OCI-LY3 (cell line): Measurements from ENCODE around the gene DNASE1L2.

ENCODE experiments used
- H2AFZ ChIP-seq: fragments of 200-600, 300-600 bp; shearing (Covaris generic); 2 replicates; pipeline ENCODE4 v1.6.0; 2014; ENCODE audit warnings: antibody characterized with exemption, low read depth, low read length
- H3K27ac ChIP-seq: fragments of 200-600, 300-600 bp; sonication (generic); 2 replicates; pipeline ENCODE4 v1.5.1; 2014; ENCODE audit warnings: mild to moderate bottlenecking, low read length, moderate library complexity, mixed read lengths
- H3K27me3 ChIP-seq: fragments of 200-600, 300-600 bp; sonication (generic); 2 replicates; pipeline ENCODE4 v1.6.1; 2014; ENCODE audit warnings: low read depth, low read length, mixed read lengths
- H3K36me3 ChIP-seq: fragments of 200-600, 300-600 bp; sonication (generic); replicated peaks from 2 replicates; pipeline ENCODE3; 2014; ENCODE audit warnings: low read depth, low read length, mixed read lengths
- H3K4me1 ChIP-seq: fragments of 300-600, 200-600 bp; sonication (generic); 2 replicates; pipeline ENCODE4 v1.6.1; 2014; ENCODE audit warnings: low read length, mixed read lengths
- H3K4me2 ChIP-seq: fragments of 200-600, 300-600 bp; sonication (generic); 2 replicates; pipeline ENCODE4 v1.6.1; 2014; ENCODE audit warnings: low read length, mixed read lengths
- H3K4me3 ChIP-seq: fragments of 300-600, 200-600 bp; sonication (generic); 2 replicates; pipeline ENCODE4 v1.5.1; 2014; ENCODE audit warnings: antibody characterized with exemption, mild to moderate bottlenecking, low read length, moderate library complexity
- H3K79me2 ChIP-seq: fragments of 300-600, 200-600 bp; shearing (Covaris generic); 2 replicates; pipeline ENCODE4 v1.6.1; 2014; ENCODE audit warnings: mild to moderate bottlenecking, low read length, mixed read lengths
- H3K9ac ChIP-seq: fragments of 300-600, 200-600 bp; shearing (Covaris generic); 2 replicates; pipeline ENCODE4 v1.6.0; 2014; ENCODE audit warnings: mild to moderate bottlenecking, low read length, moderate library complexity
- H3K9me3 ChIP-seq: fragments of 200-600, 300-600 bp; shearing (Covaris generic); 2 replicates; pipeline ENCODE4 v1.6.1; 2014; ENCODE audit warnings: low read length, mixed read lengths; ENCODE audit not compliant: insufficient read depth
- H4K20me1 ChIP-seq: fragments of 200-600, 300-600 bp; sonication (generic); 2 replicates; pipeline ENCODE4 v1.6.1; 2016; ENCODE audit warnings: low read length, mixed read lengths; ENCODE audit not compliant: insufficient read depth
- EZH2phosphoT487 ChIP-seq: fragments of 200-600 bp; shearing (Covaris generic); IDR thresholded peaks from 2 replicates; pipeline ENCODE4 v1.6.1; 2018; ENCODE audit warnings: antibody characterized with exemption, mixed run types, low read depth
- TF ChIP-seq, protein P1 (sequence below): fragments of 200-600, 300-600 bp; sonication (generic); IDR thresholded peaks from 2 replicates; pipeline ENCODE4 v1.5.1; 2014; ENCODE audit warnings: antibody characterized with exemption, low read length, low read depth

Gene DNASE1L2

DNA sequence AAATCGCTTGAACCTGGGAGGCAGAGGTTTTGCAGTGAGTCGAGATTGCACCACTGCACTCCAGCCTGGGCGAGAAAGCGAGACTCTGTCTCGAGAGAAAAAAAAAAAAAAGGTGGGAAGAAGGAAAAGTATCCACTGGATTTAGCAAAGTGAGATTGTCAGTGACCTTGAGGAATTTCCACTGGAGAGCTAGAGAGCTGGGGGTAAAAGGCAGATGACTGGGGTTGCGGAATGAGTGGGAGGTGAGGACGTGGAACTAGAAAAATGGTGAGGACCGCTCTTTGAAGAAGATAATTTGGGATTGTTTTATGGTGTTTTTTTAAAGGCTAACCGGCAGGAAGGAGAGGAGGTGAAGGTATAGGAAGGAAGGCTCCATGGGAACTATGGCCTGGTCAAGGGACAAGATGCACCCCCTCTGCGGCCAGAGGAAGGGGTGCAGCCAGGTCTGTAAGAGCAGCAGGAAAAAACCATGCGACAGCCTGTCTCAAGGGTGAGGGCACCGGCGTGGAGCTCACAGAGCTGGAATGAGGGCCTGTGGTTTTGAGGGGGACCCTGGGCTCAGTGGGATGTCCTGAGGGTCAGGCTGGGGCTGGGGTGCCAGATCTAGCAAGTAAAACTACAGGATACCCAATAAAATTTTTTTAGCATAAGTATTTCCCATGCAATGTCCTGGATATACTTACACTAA, 31.7 kb upstream of the DNASE1L2 start:
- Histone ChIP-seq H3K4me2 (peak overlapping the region; percentile 90), H3K27ac (peak overlapping the region; percentile 70), H3K9me3 (no peaks in the 10 kb centered on the region), H3K4me1 (peaks cover 13% of the 10 kb centered on the region), H3K36me3 (peaks cover 15% of the 10 kb centered on the region), H3K27me3 (0 out of 2 replicates have a peak, but pooled peaks cover 6% of the 10 kb centered on the region), H3K79me2 (peaks cover 17% of the 10 kb centered on the region), H3K9ac (peak overlapping the region; percentile 78), H4K20me1 (no peaks in the 10 kb centered on the region), H3K4me3 (peak overlapping the region; percentile 83), H2AFZ (peak overlapping the region; percentile 49)
- TF ChIP-seq, protein P1, sequence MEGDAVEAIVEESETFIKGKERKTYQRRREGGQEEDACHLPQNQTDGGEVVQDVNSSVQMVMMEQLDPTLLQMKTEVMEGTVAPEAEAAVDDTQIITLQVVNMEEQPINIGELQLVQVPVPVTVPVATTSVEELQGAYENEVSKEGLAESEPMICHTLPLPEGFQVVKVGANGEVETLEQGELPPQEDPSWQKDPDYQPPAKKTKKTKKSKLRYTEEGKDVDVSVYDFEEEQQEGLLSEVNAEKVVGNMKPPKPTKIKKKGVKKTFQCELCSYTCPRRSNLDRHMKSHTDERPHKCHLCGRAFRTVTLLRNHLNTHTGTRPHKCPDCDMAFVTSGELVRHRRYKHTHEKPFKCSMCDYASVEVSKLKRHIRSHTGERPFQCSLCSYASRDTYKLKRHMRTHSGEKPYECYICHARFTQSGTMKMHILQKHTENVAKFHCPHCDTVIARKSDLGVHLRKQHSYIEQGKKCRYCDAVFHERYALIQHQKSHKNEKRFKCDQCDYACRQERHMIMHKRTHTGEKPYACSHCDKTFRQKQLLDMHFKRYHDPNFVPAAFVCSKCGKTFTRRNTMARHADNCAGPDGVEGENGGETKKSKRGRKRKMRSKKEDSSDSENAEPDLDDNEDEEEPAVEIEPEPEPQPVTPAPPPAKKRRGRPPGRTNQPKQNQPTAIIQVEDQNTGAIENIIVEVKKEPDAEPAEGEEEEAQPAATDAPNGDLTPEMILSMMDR, result no peak
- TF ChIP-seq EZH2phosphoT487, result no peak

DNA sequence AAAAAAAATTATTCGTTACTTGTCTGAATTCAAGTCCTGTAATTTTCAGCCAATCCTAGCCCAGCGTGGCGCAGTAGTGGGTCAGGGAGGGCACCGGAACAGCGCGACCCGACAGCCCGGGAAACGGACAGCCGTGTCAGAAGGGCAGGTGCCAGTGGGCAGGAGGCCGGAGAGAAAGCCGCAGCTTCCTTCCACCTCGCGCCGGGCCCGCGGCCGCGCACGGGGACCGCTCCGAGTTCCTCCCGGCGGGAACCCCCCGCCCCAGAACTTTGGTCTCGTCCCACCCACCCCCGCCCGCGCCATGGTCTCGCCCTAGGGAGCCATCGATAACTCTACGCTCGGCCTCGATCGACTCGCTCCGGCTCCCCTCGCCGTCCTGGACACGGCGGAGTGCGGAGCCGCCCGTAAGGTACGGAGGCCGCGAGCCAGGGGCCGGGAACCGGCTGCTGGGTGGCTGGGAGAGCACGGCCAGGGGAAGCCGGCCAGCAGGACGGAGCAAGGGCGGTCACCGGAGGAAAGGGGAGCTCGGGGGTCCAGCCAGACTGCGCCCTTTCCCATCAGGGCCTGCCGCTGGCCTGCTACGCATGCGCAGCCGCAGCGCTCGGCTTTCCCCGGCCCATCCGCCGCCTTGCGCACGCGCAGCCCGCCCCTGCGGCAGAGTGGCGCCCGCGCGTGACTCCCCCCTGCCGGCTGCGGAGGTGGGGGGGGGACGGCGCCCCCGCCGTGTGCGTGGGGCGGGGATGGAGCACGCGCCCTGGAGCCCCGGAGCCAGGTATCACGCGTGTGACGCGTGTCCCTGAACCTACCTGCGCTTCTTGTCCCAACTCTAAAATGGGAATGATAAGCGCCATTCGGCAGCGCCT, 30.9 kb upstream of the DNASE1L2 start, which contains the start of gene MLST8:
TSS of gene MLST8 (plus strand) at position 351 of the 863 bp plus-strand sequence. CDS start 632 bp downstream, outside the sequence.
- H3K4me1 ChIP-seq, result peaks cover 13% of the 10 kb centered on the region
- H4K20me1 ChIP-seq, result no peaks in the 10 kb centered on the region
- peak within 1 kb of the TSS; percentile 90 for H3K4me2 ChIP-seq
- peaks cover 15% of the 10 kb centered on the region for H3K36me3 ChIP-seq
- peak within 1 kb of the TSS; percentile 49 for H2AFZ ChIP-seq
- 0 out of 2 replicates have a peak, but pooled peaks cover 2% of the 10 kb centered on the region for H3K27me3 ChIP-seq
- H3K9ac ChIP-seq, result peak within 1 kb of the TSS; percentile 78
- no peak for TF ChIP-seq EZH2phosphoT487
- TF ChIP-seq, protein P1, result no peak
- H3K79me2 ChIP-seq, result peaks cover 17% of the 10 kb centered on the region
- H3K9me3 ChIP-seq, result no peaks in the 10 kb centered on the region
- peak within 1 kb of the TSS; percentile 83 for H3K4me3 ChIP-seq
- peak within 1 kb of the TSS; percentile 70 for H3K27ac ChIP-seq

- Histone ChIP-seq H3K27me3 (no peaks in the 10 kb centered on the region), H3K36me3 (peaks cover 15% of the 10 kb centered on the region), H4K20me1 (no peaks in the 10 kb centered on the region), H2AFZ (no peak overlapping the region), H3K9me3 (no peaks in the 10 kb centered on the region), H3K9ac (peak overlapping the region; percentile 78), H3K4me3 (peak overlapping the region; percentile 83), H3K79me2 (peaks cover 17% of the 10 kb centered on the region), H3K4me2 (peak overlapping the region; percentile 87), H3K4me1 (peaks cover 13% of the 10 kb centered on the region), H3K27ac (peak overlapping the region; percentile 70)
- TF ChIP-seq, protein P1, result no peak
- TF ChIP-seq EZH2phosphoT487, result no peak
Measured at GRCh38 chr16:2205967-2206313, 30.3 kb upstream of the DNASE1L2 start.

- Histone ChIP-seq H3K4me3 (peak overlapping the region; percentile 83), H3K9me3 (no peaks in the 10 kb centered on the region), H3K9ac (peak overlapping the region; percentile 78), H2AFZ (no peak overlapping the region), H3K4me1 (peaks cover 13% of the 10 kb centered on the region), H3K79me2 (peaks cover 17% of the 10 kb centered on the region), H3K4me2 (peak overlapping the region; percentile 87), H4K20me1 (no peaks in the 10 kb centered on the region), H3K27me3 (no peaks in the 10 kb centered on the region), H3K27ac (peak overlapping the region; percentile 70), H3K36me3 (peaks cover 15% of the 10 kb centered on the region)
- TF ChIP-seq, protein P1, result no peak
- no peak for TF ChIP-seq EZH2phosphoT487
Measured at GRCh38 chr16:2206420-2206779, 29.8 kb upstream of the DNASE1L2 start.
